H1 (cell line): Measurements from ENCODE around the gene ETF1. TPM values are rescaled to one million over a fixed set of nuclear protein-coding genes. Genes with fewer than 3 reads are reported as not detected.

Source experiments
- BRCA1 ChIP-seq: IDR thresholded peaks from 2 replicates; pipeline ENCODE4 v1.6.1; 2012; ENCODE audit warnings: low read depth, low read length, improper control_type of control experiment
- CTCF ChIP-seq, 3 experiments: IDR thresholded peaks; 1 replicate in 2 of 3; 2 replicates in 1 of 3; pipeline versions ENCODE4 v1.5.1 to v1.6.1; 2011; ENCODE audit warnings: low read length in 3 of 3, mild to moderate bottlenecking in 3 of 3, inconsistent platforms in 2 of 3, low read depth in 1 of 3, moderate library complexity in 1 of 3; ENCODE audit not compliant: insufficient read depth in 1 of 3; ENCODE audit errors: control extremely low read depth in 1 of 3
- EP300 ChIP-seq, 2 experiments: IDR thresholded peaks; 1 replicate in 1 of 2; 2 replicates in 1 of 2; pipeline ENCODE4 v1.6.1; 2011 to 2012; ENCODE audit warnings: low read depth in 2 of 2, low read length in 2 of 2, mild to moderate bottlenecking in 2 of 2, borderline replicate concordance in 1 of 2, inconsistent platforms in 1 of 2, moderate library complexity in 1 of 2
- GABPA ChIP-seq: IDR thresholded peaks from 2 replicates; pipeline ENCODE4 v1.6.1; 2011; ENCODE audit warnings: mild to moderate bottlenecking, low read length, moderate library complexity, borderline replicate concordance; ENCODE audit not compliant: insufficient read depth
- MAFK ChIP-seq: IDR thresholded peaks from 2 replicates; pipeline ENCODE4 v1.6.1; 2012; ENCODE audit warnings: low read depth, mild to moderate bottlenecking, improper control_type of control experiment, low read length
- NRF1 ChIP-seq: IDR thresholded peaks from 2 replicates; pipeline ENCODE4 v1.6.1; 2011; ENCODE audit warnings: mild to moderate bottlenecking, low read depth, low read length, improper control_type of control experiment
- PHF8 ChIP-seq: fragments of 200-600 bp; sonication (generic); conservative IDR thresholded peaks from 2 replicates; pipeline ENCODE4 v1.7.1; 2012; ENCODE audit warnings: low read depth, mild to moderate bottlenecking, inconsistent platforms, low read length, moderate library complexity
- POLR2AphosphoS5 ChIP-seq: IDR thresholded peaks from 2 replicates; pipeline ENCODE4 v1.6.1; 2011; ENCODE audit warnings: low read depth, low read length
- SUZ12 ChIP-seq: fragments of 200-600 bp; sonication (generic); IDR thresholded peaks from 2 replicates; pipeline ENCODE4 v1.6.1; 2012; ENCODE audit warnings: mild to moderate bottlenecking, inconsistent platforms, low read length, moderate library complexity, mixed read lengths
- TEAD4 ChIP-seq: IDR thresholded peaks from 2 replicates; pipeline ENCODE4 v1.6.1; 2012; ENCODE audit warnings: low read depth, low read length, inconsistent platforms, mixed read lengths
- polyA plus RNA-seq, 7 experiments: library from polyadenylated mRNA; depleted of rRNA in 3 of 7; stranded (reverse) in 5 of 7; unstranded in 2 of 7; fragments of >200 nt in 5 of 7; fragments of 200-250 nt in 2 of 7; gene quantifications; 1 replicate in 5 of 7; 2 replicates in 1 of 7; 4 replicates in 1 of 7; pipeline versions ENCODE4 v1.2.1 to v1.2.3, GENCODE V29; 2011 to 2013; ENCODE audit warnings: missing spikeins in 2 of 7, mixed read lengths in 2 of 7
- total RNA-seq: library from RNA; stranded (reverse); fragmentation: NEBNext Ultra II Directional; extraction: Animal tissue kit (Norgen Biotek cat#: 25700); gene quantifications from 2 replicates; pipeline ENCODE4 v1.2.1, GENCODE V29; 2021
- TF ChIP-seq, protein P1 (sequence below): IDR thresholded peaks from 2 replicates; pipeline ENCODE4 v1.6.1; 2012; ENCODE audit warnings: inconsistent platforms

The ETF1 gene
- total and polyA plus RNA-seq, 2 of the 8 experiments (the other 6 are each of a cell fraction or from before 2014, with no cell fraction given), result 50.5 to 168 TPM

DNA sequence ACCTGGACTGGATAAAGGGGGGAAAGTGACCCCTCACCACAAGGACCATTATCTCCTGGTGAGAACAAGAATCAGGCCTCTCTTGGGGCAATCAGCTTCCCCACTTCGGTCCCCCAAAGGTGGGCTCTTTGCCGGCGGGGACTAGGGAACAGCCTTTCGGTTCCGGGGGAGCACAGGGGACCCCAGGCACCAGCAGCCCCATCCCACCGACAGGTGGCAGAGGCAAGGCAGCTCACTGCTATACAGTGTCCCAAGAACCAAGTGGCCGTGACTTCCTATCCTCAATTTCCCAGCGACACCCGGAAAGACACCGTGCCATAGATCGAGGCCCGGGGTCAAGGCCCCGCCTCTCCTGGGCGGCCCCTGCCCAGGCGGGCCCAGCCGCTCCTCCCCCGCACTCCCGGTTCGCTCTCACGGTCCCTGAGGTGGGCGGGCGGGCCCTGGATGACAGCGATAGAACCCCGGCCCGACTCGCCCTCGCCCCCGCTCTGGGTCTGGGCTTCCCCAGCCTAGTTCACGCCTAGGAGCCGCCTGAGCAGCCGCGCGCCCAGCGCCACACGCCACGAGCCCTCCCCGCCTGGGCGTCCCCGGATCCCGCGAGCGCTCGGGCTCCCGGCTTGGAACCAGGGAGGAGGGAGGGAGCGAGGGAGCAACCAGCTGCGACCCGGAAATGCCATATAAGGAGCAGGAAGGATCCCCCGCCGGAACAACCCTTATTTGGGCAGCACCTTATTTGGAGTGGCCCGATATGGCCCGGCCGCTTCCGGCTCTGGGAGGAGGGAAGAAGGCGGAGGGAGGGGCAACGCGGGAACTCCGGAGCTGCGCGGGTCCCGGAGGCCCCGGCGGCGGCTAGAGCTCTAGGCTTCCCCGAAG, 78.4 kb downstream of the ETF1 start (continued):
- TF ChIP-seq BRCA1 (0 out of 2 replicates have a peak, but pooled peaks have one; percentile 47), CTCF (IDR thresholded peaks at IDR 0.05; ENCODE audit: control extremely low read depth in 1 of 3, insufficient read depth in 1 of 3, low read depth in 1 of 3, low read length in 3 of 3) (0 out of 4 replicates have a peak, but pooled peaks of 1 of the 3 experiments have one; percentile 7), MAFK (no peak), POLR2AphosphoS5 (0 out of 2 replicates have a peak, but pooled peaks have one; percentile 66), PHF8 (peak; percentile 68), NRF1 (no peak), TEAD4 (no peak), GABPA (no peak), EP300 (IDR thresholded peaks at IDR 0.05; ENCODE audit: borderline replicate concordance in 1 of 2, low read depth in 2 of 2, low read length in 2 of 2) (no peak), SUZ12 (no peak)
- TF ChIP-seq, protein P1, sequence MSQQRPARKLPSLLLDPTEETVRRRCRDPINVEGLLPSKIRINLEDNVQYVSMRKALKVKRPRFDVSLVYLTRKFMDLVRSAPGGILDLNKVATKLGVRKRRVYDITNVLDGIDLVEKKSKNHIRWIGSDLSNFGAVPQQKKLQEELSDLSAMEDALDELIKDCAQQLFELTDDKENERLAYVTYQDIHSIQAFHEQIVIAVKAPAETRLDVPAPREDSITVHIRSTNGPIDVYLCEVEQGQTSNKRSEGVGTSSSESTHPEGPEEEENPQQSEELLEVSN, result peak; percentile 44
